Breast epithelium (tissue), 3 donors: Measurements from ENCODE around the gene ZNF620.

ENCODE experiments used
- CTCF ChIP-seq, 3 donors: fragments of 450-650 bp; IDR thresholded peaks; one replicate each; pipeline ENCODE4 v1.5.1; 2016 to 2017; ENCODE audit warnings: antibody characterized with exemption in 3 of 3, mild to moderate bottlenecking in 3 of 3, moderate library complexity in 3 of 3
- POLR2AphosphoS5 ChIP-seq, 3 donors: sonication (generic); formaldehyde crosslinking; IDR thresholded peaks; one replicate each; pipeline ENCODE4 v1.6.1; 2017; ENCODE audit warnings: antibody characterized with exemption in 3 of 3

GRCh38 chr3:40456940-40457823, 48.7 kb upstream of the ZNF620 start, which contains the start of gene RPL14:
- TF ChIP-seq CTCF (IDR thresholded peaks at IDR 0.05) (peak in 1 of 3 donors; percentile 31), POLR2AphosphoS5 (IDR thresholded peaks at IDR 0.05) (peak; percentile 91 to 96 (median 91))
